Calu3 (cell line): ENCODE results near the gene PELI3. TPM values are rescaled to one million over a fixed set of nuclear protein-coding genes. Genes with fewer than 3 reads are reported as not detected.
"Not testable (repeated sequence)": the region's sequence is repeated elsewhere in the genome, so short reads cannot be mapped to it uniquely, and the experiment has no call there.

Experiments
- BruUV-seq: library from RNA; stranded (reverse); fragments of 400-500 nt; replicated peaks from 2 replicates; lab custom pipeline; 2021; lab: Mats Ljungman, UMichigan
- CTCF ChIA-PET: fragments of 300-600 bp; sonication (Branson Sonifier 250); formaldehyde crosslinking; loops from one replicate; lab custom pipeline; 2022; ENCODE audit warnings: antibody characterized with exemption; lab: Charles Lee
- DNase-seq: peaks from one replicate; pipeline ENCODE4 v3.0.0; 2022
- H3K27ac Mint-ChIP-seq: one replicate; pipeline ENCODE4 v1.8.0; 2022; ENCODE audit warnings: mixed read lengths; ENCODE audit not compliant: unreplicated experiment
- H3K27me3 Mint-ChIP-seq: one replicate; pipeline ENCODE4 v1.8.0; 2022; ENCODE audit warnings: mixed read lengths; ENCODE audit not compliant: unreplicated experiment
- H3K36me3 Mint-ChIP-seq: one replicate; pipeline ENCODE4 v1.8.0; 2022; ENCODE audit warnings: mild to moderate bottlenecking, moderate library complexity, mixed read lengths; ENCODE audit not compliant: insufficient read depth, unreplicated experiment
- H3K4me1 Mint-ChIP-seq: one replicate; pipeline ENCODE4 v1.8.0; 2022; ENCODE audit warnings: mild to moderate bottlenecking, low read depth, mixed read lengths; ENCODE audit not compliant: unreplicated experiment
- H3K4me3 Mint-ChIP-seq: one replicate; pipeline ENCODE4 v1.8.0; 2022; ENCODE audit warnings: mild to moderate bottlenecking, low read depth, moderate library complexity, mixed read lengths; ENCODE audit not compliant: unreplicated experiment
- H3K9me3 Mint-ChIP-seq: one replicate; pipeline ENCODE4 v1.8.0; 2022; ENCODE audit warnings: low read depth, mixed read lengths; ENCODE audit not compliant: unreplicated experiment
- intact Hi-C: fragments of 100-400 bp; cut with micrococcal nuclease; formaldehyde crosslinking; loops from one replicate; pipeline ENCODE4 v1.10.0; 2022; ENCODE audit not compliant: unreplicated experiment
- total RNA-seq: library from RNA; stranded (reverse); gene quantifications from 2 replicates; pipeline ENCODE4 v1.2.3, GENCODE V29; 2022
- TF ChIP-seq, protein P1 (sequence below): fragments of 200-600 bp; IDR thresholded peaks from one replicate; pipeline ENCODE4 v1.8.0; 2022; ENCODE audit warnings: antibody characterized with exemption; ENCODE audit not compliant: unreplicated experiment

PELI3 gene
- total RNA-seq, 1 experiment from 2014 or later, result 7.6 TPM

DNA sequence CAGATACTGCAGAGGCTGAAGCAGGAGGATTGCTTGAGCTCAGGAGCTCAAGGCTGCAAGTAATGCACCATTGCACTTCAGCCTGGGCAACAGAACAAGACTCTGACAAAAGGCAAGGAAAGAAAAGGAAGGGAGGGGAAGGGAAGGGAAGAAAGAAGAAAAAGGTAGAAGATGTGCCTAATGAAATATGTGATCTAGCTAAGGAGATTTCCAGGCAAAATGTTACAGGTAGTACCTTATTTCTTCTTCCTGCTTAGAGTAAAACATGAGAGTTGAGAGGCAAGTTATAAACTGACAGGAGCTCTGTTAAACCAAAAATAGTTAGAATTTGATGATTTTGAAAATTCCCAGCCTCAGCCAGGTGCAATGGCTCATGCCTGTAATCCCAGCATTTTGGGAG lies 4.7 kb upstream of the PELI3 start:
- CTCF ChIA-PET, result interaction anchor here (1.5 kb wide), 1 partner anchor 18 kb away, joined by 4 read pairs; the partner anchor contains the start of gene DPP3
- Mint-ChIP-seq H3K27ac (no peak overlapping the region), H3K36me3 (peaks cover 10% of the 10 kb centered on the region), H3K4me3 (no peak overlapping the region), H3K27me3 (peaks cover 18% of the 10 kb centered on the region), H3K4me1 (peaks cover under 1% of the 10 kb centered on the region), H3K9me3 (peaks cover 2% of the 10 kb centered on the region)
- DNase-seq, result no peak
- TF ChIP-seq, protein P1, sequence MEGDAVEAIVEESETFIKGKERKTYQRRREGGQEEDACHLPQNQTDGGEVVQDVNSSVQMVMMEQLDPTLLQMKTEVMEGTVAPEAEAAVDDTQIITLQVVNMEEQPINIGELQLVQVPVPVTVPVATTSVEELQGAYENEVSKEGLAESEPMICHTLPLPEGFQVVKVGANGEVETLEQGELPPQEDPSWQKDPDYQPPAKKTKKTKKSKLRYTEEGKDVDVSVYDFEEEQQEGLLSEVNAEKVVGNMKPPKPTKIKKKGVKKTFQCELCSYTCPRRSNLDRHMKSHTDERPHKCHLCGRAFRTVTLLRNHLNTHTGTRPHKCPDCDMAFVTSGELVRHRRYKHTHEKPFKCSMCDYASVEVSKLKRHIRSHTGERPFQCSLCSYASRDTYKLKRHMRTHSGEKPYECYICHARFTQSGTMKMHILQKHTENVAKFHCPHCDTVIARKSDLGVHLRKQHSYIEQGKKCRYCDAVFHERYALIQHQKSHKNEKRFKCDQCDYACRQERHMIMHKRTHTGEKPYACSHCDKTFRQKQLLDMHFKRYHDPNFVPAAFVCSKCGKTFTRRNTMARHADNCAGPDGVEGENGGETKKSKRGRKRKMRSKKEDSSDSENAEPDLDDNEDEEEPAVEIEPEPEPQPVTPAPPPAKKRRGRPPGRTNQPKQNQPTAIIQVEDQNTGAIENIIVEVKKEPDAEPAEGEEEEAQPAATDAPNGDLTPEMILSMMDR, result no peak
- intact Hi-C loops, result no loop called here
- no TSS peak for BruUV-seq

- Mint-ChIP-seq H3K9me3 (peaks cover 2% of the 10 kb centered on the region), H3K27me3 (peaks cover 17% of the 10 kb centered on the region), H3K27ac (no peak overlapping the region), H3K4me3 (no peak overlapping the region), H3K36me3 (peaks cover 16% of the 10 kb centered on the region), H3K4me1 (peaks cover 8% of the 10 kb centered on the region)
- DNase-seq, result no peak
- BruUV-seq, result no TSS peak
- TF ChIP-seq, protein P1, result no peak
- intact Hi-C loops, result no loop called here
- CTCF ChIA-PET, result no interaction called here
These were observed 3.8 kb upstream of the PELI3 start for GRCh38 chr11:66462911-66463310.

DNA sequence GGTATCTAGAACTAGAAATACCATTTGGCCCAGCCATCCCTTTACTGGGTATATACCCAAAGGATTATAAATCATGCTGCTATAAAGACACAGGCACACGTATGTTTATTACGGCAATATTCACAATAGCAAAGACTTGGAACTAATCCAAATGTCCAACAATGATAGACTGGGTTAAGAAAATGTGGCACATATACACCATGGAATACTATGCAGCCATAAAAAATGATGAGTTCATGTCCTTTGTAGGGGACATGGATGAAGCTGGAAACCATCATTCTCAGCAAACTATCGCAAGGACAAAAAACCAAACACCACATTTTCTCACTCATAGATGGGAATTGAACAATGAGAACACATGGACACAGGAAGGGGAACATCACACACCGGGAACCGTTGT lies 2.6 kb upstream of the PELI3 start:
- H3K4me3 Mint-ChIP-seq, intact Hi-C loops, H3K4me1 Mint-ChIP-seq, H3K27ac Mint-ChIP-seq, H3K27me3 Mint-ChIP-seq, H3K9me3 Mint-ChIP-seq, BruUV-seq, DNase-seq, CTCF ChIA-PET: not testable (repeated sequence)
- peaks cover 20% of the 10 kb centered on the region for H3K36me3 Mint-ChIP-seq

GRCh38 chr11:66464916-66465315 lies 1.8 kb upstream of the PELI3 start:
- no peaks in the 10 kb centered on the region for H3K27me3 Mint-ChIP-seq
- peaks cover 2% of the 10 kb centered on the region for H3K9me3 Mint-ChIP-seq
- TF ChIP-seq, protein P1, result no peak
- no TSS peak for BruUV-seq
- H3K4me1 Mint-ChIP-seq, result peaks cover 8% of the 10 kb centered on the region
- no peak for DNase-seq
- CTCF ChIA-PET, result no interaction called here
- H3K4me3 Mint-ChIP-seq, result no peak overlapping the region
- no peak overlapping the region for H3K27ac Mint-ChIP-seq
- intact Hi-C loops, result no loop called here
- peaks cover 21% of the 10 kb centered on the region for H3K36me3 Mint-ChIP-seq

DNA sequence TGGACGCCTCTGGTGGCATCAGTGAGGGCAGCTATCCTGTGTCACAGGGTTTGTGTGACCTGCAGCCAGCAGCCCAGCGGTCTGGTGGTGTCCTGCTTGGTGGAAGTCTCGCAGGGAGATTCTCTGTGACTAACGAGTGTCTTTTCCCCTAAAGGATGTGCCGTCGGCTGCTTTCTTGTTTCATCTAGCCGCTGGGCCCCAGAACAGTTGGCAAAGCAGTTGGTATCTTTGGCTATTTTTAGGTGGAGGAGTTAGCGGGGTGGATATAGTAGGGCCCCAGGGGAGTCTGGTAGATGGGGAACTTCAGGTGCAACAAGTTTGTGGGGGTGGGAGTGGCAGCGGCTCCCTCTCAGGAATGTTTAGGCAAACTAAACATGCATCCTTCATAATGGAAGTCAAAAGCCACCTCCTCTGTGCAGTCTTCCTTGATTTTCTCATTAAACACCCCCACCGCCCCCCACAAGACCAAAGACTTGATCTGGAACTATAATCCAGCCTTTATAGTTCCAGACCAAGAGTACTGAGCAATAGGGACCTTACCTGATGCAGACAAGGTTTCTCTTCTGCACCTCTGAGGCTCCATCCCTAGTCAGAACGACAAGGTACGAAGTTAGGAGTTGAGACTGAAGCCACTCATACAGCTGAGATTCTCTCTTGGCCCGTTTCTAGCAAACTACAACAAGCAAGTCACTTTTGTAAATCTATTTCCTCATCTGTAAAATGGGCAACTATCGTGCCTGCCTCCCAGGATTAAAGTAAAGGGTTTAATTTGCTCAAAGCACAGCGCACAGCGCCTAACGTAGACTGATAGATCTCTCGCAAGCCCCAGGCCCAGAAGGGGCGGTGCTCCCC lies 1.1 kb upstream of the PELI3 start:
- no peaks in the 10 kb centered on the region for H3K27me3 Mint-ChIP-seq
- peaks cover 2% of the 10 kb centered on the region for H3K9me3 Mint-ChIP-seq
- no TSS peak for BruUV-seq
- H3K4me3 Mint-ChIP-seq, result peak overlapping the region; percentile 86
- intact Hi-C loops, result no loop called here
- DNase-seq, result no peak
- TF ChIP-seq, protein P1, result no peak
- peaks cover 21% of the 10 kb centered on the region for H3K36me3 Mint-ChIP-seq
- no peak overlapping the region for H3K27ac Mint-ChIP-seq
- CTCF ChIA-PET, result interaction anchor here (0.6 to 1.9 kb wide), 2 partner anchors 14 to 25 kb away, joined by 3 to 7 read pairs; partner anchors contain the start of gene DPP3
- H3K4me1 Mint-ChIP-seq, result peaks cover 8% of the 10 kb centered on the region
